Measurements from ENCODE around the gene PERCC1. TPM values are rescaled to one million over a fixed set of nuclear protein-coding genes. Genes with fewer than 3 reads are reported as not detected.

The PERCC1 gene
- total RNA-seq, 1 donor from 2014 or later: not detected

GRCh38 chr16:1428511-1428910 lies 2.4 kb upstream of the PERCC1 start:
- DNase-seq (ENCODE audit: low spot score in 2 of 2, unreplicated experiment in 2 of 2): no peak
- H3K9me3 Mint-ChIP-seq: no peaks in the 10 kb centered on the region
- H3K4me3 Mint-ChIP-seq: no peak overlapping the region
- H3K4me1 Mint-ChIP-seq: no peaks in the 10 kb centered on the region
- no peaks in the 10 kb centered on the region for H3K27me3 Mint-ChIP-seq (ENCODE audit: low read depth)
- no peaks in the 10 kb centered on the region for H3K36me3 Mint-ChIP-seq
- TF ChIP-seq, protein P1, sequence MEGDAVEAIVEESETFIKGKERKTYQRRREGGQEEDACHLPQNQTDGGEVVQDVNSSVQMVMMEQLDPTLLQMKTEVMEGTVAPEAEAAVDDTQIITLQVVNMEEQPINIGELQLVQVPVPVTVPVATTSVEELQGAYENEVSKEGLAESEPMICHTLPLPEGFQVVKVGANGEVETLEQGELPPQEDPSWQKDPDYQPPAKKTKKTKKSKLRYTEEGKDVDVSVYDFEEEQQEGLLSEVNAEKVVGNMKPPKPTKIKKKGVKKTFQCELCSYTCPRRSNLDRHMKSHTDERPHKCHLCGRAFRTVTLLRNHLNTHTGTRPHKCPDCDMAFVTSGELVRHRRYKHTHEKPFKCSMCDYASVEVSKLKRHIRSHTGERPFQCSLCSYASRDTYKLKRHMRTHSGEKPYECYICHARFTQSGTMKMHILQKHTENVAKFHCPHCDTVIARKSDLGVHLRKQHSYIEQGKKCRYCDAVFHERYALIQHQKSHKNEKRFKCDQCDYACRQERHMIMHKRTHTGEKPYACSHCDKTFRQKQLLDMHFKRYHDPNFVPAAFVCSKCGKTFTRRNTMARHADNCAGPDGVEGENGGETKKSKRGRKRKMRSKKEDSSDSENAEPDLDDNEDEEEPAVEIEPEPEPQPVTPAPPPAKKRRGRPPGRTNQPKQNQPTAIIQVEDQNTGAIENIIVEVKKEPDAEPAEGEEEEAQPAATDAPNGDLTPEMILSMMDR (IDR thresholded peaks at IDR 0.05; ENCODE audit: unreplicated experiment): no peak
- H3K27ac Mint-ChIP-seq: no peak overlapping the region

DNA sequence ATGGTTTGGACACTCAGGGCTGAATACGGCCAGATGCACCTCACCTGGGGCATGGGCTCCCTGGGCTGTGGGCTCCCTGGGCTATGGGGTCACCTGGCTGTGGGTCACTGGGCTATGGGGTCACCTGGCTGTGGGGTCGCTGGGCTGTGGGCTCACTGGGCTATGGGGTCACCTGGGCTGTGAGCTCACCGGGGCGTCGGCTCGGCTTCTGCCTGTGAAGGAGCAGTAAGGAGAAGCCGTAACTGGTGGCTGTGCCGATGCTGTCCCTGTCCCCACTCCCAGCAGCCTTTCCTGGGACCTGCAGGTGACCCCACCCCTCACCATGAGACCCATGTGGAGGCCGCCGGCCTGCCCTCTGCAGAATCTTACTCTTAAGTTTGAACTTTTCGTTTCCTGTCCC lies 1.9 kb upstream of the PERCC1 start:
- DNase-seq (ENCODE audit: low spot score in 2 of 2, unreplicated experiment in 2 of 2): peak in 1 of 2 experiments; percentile 20
- Mint-ChIP-seq H3K27ac (no peak overlapping the region), H3K4me1 (no peaks in the 10 kb centered on the region), H3K9me3 (no peaks in the 10 kb centered on the region), H3K27me3 (ENCODE audit: low read depth) (no peaks in the 10 kb centered on the region), H3K4me3 (no peak overlapping the region), H3K36me3 (no peaks in the 10 kb centered on the region)
- TF ChIP-seq, protein P1 (IDR thresholded peaks at IDR 0.05; ENCODE audit: unreplicated experiment): no peak

- TF ChIP-seq, protein P1 (IDR thresholded peaks at IDR 0.05; ENCODE audit: unreplicated experiment): no peak
- H3K4me1 Mint-ChIP-seq: no peaks in the 10 kb centered on the region
- no peaks in the 10 kb centered on the region for H3K9me3 Mint-ChIP-seq
- H3K27me3 Mint-ChIP-seq (ENCODE audit: low read depth): no peaks in the 10 kb centered on the region
- H3K27ac Mint-ChIP-seq: no peak overlapping the region
- DNase-seq (ENCODE audit: low spot score in 2 of 2, unreplicated experiment in 2 of 2): no peak
- H3K36me3 Mint-ChIP-seq: no peaks in the 10 kb centered on the region
- H3K4me3 Mint-ChIP-seq: no peak overlapping the region
Measured at GRCh38 chr16:1429631-1430030, 1.2 kb upstream of the PERCC1 start.

DNA sequence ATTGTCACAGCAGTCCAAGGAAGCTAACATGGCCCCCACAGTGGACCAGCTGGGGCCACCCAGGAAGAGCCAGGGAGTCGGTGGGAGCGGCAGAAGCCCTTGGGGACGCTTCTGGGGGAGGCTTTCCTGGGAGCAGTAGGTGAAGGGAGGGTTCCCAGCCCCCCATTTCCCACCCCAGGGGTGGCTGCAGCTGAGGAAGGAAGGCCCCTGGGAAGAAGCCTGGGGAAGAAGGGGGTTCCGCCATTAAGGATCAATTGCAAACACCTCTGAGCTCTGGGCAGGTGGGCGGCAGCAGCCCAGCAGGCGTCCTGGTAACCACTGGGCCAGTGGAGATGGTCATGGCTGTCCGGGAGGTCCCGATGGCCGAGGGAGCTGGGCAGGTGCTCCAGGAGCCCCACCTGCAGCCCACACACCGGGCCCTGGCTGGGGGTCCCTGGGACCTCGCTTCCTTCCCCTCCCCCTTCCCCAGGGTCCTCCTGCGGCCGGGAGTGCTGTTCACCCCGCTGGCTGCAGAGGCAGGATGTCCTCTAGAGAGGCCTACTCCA lies 592 bp upstream of the PERCC1 start:
- TF ChIP-seq, protein P1 (IDR thresholded peaks at IDR 0.05; ENCODE audit: unreplicated experiment): no peak
- Mint-ChIP-seq H3K4me3 (no peak overlapping the region), H3K4me1 (no peaks in the 10 kb centered on the region), H3K27me3 (ENCODE audit: low read depth) (no peaks in the 10 kb centered on the region), H3K27ac (no peak overlapping the region), H3K9me3 (no peaks in the 10 kb centered on the region), H3K36me3 (no peaks in the 10 kb centered on the region)
- no peak for DNase-seq (ENCODE audit: low spot score in 2 of 2, unreplicated experiment in 2 of 2)

DNA sequence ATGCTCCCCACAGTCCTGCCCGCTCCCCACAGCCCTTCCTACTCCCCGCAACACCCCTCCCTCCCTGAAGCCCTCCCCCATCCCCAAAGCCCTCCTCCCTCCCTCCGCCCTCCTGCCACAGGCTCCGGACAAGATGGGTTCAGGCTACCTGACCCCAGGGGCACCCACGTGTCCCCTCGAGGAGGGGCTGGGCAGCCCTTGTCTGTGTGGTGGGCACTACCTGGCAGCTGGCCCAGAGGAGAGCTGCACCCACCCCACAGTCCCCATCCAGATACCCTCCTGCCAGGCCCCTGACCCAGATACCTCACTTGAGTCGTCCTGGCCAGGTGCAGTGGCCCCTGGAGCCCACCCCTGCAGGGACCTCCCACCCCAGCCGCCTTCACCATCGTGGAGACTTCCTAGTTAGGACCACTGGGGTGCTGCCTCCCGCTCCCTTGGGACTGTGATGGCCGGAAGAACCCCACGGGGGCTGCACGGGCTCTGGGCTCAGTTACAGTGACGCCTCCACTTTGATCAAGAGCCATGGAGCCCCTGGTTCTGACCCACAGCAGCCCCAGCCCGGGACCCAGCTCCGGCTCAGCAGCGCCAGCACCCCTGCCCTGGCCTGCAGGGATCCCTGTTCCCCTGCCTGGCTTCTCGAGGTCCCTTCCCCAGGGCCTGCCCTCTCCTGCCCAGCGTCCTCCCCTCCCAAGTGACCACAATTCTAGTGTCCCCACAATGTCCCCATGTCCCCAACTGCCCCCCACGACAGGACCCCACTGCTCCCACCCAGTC lies 806 bp downstream of the PERCC1 start:
- Mint-ChIP-seq H3K4me3 (no peak overlapping the region), H3K36me3 (no peaks in the 10 kb centered on the region), H3K27me3 (ENCODE audit: low read depth) (no peaks in the 10 kb centered on the region), H3K27ac (no peak overlapping the region), H3K9me3 (no peaks in the 10 kb centered on the region), H3K4me1 (no peaks in the 10 kb centered on the region)
- DNase-seq (ENCODE audit: low spot score in 2 of 2, unreplicated experiment in 2 of 2): no peak
- TF ChIP-seq, protein P1 (IDR thresholded peaks at IDR 0.05; ENCODE audit: unreplicated experiment): no peak
